Calu3 (cell line): Measurements from ENCODE around the gene MYO9B. TPM values are rescaled to one million over a fixed set of nuclear protein-coding genes. Genes with fewer than 3 reads are reported as not detected.

ENCODE experiments used
- BruUV-seq: library from RNA; stranded (reverse); fragments of 400-500 nt; replicated peaks from 2 replicates; lab custom pipeline; 2021; lab: Mats Ljungman, UMichigan
- CTCF ChIA-PET: fragments of 300-600 bp; sonication (Branson Sonifier 250); formaldehyde crosslinking; loops from one replicate; lab custom pipeline; 2022; ENCODE audit warnings: antibody characterized with exemption; lab: Charles Lee
- DNase-seq: peaks from one replicate; pipeline ENCODE4 v3.0.0; 2022
- H3K27ac Mint-ChIP-seq: one replicate; pipeline ENCODE4 v1.8.0; 2022; ENCODE audit warnings: mixed read lengths; ENCODE audit not compliant: unreplicated experiment
- H3K27me3 Mint-ChIP-seq: one replicate; pipeline ENCODE4 v1.8.0; 2022; ENCODE audit warnings: mixed read lengths; ENCODE audit not compliant: unreplicated experiment
- H3K36me3 Mint-ChIP-seq: one replicate; pipeline ENCODE4 v1.8.0; 2022; ENCODE audit warnings: mild to moderate bottlenecking, moderate library complexity, mixed read lengths; ENCODE audit not compliant: insufficient read depth, unreplicated experiment
- H3K4me1 Mint-ChIP-seq: one replicate; pipeline ENCODE4 v1.8.0; 2022; ENCODE audit warnings: mild to moderate bottlenecking, low read depth, mixed read lengths; ENCODE audit not compliant: unreplicated experiment
- H3K4me3 Mint-ChIP-seq: one replicate; pipeline ENCODE4 v1.8.0; 2022; ENCODE audit warnings: mild to moderate bottlenecking, low read depth, moderate library complexity, mixed read lengths; ENCODE audit not compliant: unreplicated experiment
- H3K9me3 Mint-ChIP-seq: one replicate; pipeline ENCODE4 v1.8.0; 2022; ENCODE audit warnings: low read depth, mixed read lengths; ENCODE audit not compliant: unreplicated experiment
- intact Hi-C: fragments of 100-400 bp; cut with micrococcal nuclease; formaldehyde crosslinking; loops from one replicate; pipeline ENCODE4 v1.10.0; 2022; ENCODE audit not compliant: unreplicated experiment
- total RNA-seq: library from RNA; stranded (reverse); gene quantifications from 2 replicates; pipeline ENCODE4 v1.2.3, GENCODE V29; 2022
- TF ChIP-seq, protein P1 (sequence below): fragments of 200-600 bp; IDR thresholded peaks from one replicate; pipeline ENCODE4 v1.8.0; 2022; ENCODE audit warnings: antibody characterized with exemption; ENCODE audit not compliant: unreplicated experiment

Gene MYO9B
- total RNA-seq, 1 experiment from 2014 or later, result 38.4 TPM

DNA sequence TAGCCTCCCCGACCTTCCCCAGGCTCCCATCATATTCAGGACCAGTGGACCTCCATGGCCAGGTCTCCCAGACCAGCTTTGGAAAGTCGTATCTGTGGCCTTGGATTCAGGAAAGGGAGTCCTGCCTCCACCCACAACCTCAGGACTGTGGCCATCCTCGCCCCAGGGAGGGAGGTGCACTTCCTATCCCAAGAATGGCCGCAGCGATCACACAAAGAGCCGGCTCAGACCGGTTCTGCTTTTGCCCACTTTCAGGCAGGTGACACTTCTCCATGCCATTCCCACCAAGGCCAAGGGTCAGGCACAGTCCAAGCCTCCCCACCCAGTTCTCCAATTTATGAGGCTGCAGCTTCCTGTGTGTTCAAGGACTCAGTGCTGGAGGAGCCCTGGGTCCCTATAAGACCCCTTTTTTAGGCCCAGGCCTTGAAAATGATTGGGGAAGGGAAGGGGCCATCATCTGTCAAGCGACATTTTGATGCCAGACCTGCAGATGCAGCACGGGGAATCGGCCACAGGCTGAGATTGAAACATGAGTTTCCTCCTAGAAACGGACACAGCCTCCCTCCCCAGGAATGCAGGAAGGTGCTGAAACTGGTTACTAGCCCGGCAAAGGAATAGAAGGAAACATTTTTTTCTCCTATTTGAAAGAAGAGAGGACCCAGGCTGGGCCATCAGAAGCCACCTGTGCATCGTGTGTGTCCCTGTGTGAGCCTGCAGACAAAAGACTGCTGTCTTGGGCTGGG, 74.0 kb downstream of the MYO9B start:
- Mint-ChIP-seq H3K36me3 (peaks cover 7% of the 10 kb centered on the region), H3K27ac (no peak overlapping the region), H3K9me3 (no peaks in the 10 kb centered on the region), H3K27me3 (no peaks in the 10 kb centered on the region), H3K4me1 (no peaks in the 10 kb centered on the region), H3K4me3 (no peak overlapping the region)
- intact Hi-C loops, result loop anchor here (2.0 kb wide), 1 partner anchor 25 kb away; no protein-coding TSS in a partner anchor
- BruUV-seq, result no TSS peak
- no peak for DNase-seq
- TF ChIP-seq, protein P1, sequence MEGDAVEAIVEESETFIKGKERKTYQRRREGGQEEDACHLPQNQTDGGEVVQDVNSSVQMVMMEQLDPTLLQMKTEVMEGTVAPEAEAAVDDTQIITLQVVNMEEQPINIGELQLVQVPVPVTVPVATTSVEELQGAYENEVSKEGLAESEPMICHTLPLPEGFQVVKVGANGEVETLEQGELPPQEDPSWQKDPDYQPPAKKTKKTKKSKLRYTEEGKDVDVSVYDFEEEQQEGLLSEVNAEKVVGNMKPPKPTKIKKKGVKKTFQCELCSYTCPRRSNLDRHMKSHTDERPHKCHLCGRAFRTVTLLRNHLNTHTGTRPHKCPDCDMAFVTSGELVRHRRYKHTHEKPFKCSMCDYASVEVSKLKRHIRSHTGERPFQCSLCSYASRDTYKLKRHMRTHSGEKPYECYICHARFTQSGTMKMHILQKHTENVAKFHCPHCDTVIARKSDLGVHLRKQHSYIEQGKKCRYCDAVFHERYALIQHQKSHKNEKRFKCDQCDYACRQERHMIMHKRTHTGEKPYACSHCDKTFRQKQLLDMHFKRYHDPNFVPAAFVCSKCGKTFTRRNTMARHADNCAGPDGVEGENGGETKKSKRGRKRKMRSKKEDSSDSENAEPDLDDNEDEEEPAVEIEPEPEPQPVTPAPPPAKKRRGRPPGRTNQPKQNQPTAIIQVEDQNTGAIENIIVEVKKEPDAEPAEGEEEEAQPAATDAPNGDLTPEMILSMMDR, result no peak
- CTCF ChIA-PET, result interaction anchor here (0.6 kb wide), 1 partner anchor 51 kb away, joined by 3 read pairs; no protein-coding TSS in a partner anchor

DNA sequence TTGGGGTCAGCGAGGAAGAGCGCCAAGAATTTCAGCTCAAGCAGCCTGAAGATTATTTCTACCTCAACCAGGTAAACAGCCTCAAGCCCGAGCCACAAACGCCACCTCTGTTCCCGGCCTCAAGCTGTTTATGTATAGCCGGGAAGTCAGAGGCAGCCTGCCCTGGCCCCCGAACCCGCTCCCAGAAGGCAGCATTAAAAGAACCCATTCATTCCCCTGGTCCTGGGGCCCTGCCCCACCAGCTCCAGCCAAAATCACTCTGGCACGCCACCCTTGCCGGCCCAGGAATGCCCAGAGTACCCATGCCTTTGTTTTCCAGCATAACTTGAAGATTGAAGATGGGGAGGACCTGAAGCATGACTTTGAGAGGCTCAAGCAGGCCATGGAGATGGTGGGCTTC, 78.4 kb downstream of the MYO9B start:
- no peak overlapping the region for H3K27ac Mint-ChIP-seq
- TF ChIP-seq, protein P1, result no peak
- CTCF ChIA-PET, result no interaction called here
- H3K27me3 Mint-ChIP-seq, result no peaks in the 10 kb centered on the region
- H3K9me3 Mint-ChIP-seq, result no peaks in the 10 kb centered on the region
- H3K4me1 Mint-ChIP-seq, result no peaks in the 10 kb centered on the region
- no TSS peak for BruUV-seq
- H3K4me3 Mint-ChIP-seq, result no peak overlapping the region
- intact Hi-C loops, result no loop called here
- DNase-seq, result no peak
- peaks cover 7% of the 10 kb centered on the region for H3K36me3 Mint-ChIP-seq

DNA sequence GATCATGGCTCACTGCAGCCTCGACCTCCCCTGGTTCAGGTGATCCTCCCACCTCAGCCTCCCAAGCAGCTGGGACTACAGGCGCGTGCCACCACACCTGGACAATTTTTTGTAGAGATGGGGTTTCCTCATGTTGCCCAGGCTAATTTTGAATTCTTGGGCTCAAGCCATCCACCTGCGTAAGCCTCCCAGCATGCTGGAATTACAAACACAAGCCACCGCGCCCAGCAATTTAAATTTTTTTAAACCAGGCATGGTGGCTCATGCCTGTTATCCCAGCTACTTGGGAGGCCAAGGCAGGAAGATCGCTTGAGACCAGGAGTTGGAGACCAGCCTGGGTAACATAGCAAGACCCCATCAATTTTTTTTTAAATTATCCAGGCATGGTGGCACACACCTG, 79.7 kb downstream of the MYO9B start:
- Mint-ChIP-seq H3K27me3 (no peaks in the 10 kb centered on the region), H3K4me3 (no peak overlapping the region), H3K36me3 (peaks cover 10% of the 10 kb centered on the region), H3K4me1 (no peaks in the 10 kb centered on the region), H3K9me3 (no peaks in the 10 kb centered on the region), H3K27ac (no peak overlapping the region)
- CTCF ChIA-PET, result no interaction called here
- no TSS peak for BruUV-seq
- no peak for DNase-seq
- intact Hi-C loops, result no loop called here
- TF ChIP-seq, protein P1, result no peak

DNA sequence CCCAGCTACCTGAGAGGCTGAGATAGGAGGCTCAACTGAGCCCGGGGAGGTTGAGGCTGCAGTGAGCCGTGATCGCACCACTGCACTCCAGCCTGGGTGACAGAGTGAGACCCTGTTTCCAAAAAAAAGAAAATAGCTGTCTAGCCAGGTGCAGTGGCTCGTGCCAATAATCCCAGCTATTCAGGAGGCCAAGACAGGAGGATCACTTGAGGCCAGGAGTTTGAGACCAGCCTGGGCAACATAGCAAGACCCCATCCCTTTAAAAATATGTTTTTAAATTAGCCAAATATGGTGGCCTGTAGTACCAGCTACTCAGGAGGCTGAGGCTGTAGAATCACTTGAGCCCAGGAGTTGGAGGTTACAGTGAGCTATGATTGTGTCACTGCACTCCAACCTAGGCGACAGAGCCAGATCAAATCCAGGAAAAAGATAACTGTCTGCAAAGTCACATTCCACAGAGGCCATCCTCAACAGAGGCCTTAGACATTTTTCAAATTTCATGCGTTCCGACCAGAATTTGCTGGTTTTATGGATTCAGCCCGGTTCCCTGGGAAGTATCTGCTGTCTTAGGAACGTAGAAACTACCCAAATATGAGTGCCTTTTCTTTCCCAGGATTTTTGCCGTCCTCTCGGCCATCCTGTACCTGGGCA, 80.8 kb downstream of the MYO9B start:
- Mint-ChIP-seq H3K27ac (no peak overlapping the region), H3K36me3 (peaks cover 7% of the 10 kb centered on the region), H3K4me3 (no peak overlapping the region), H3K4me1 (no peaks in the 10 kb centered on the region), H3K9me3 (no peaks in the 10 kb centered on the region), H3K27me3 (no peaks in the 10 kb centered on the region)
- CTCF ChIA-PET, result no interaction called here
- no TSS peak for BruUV-seq
- intact Hi-C loops, result no loop called here
- TF ChIP-seq, protein P1, result no peak
- DNase-seq, result no peak
